ENCODE measurements around the gene CFAP69.

DNA sequence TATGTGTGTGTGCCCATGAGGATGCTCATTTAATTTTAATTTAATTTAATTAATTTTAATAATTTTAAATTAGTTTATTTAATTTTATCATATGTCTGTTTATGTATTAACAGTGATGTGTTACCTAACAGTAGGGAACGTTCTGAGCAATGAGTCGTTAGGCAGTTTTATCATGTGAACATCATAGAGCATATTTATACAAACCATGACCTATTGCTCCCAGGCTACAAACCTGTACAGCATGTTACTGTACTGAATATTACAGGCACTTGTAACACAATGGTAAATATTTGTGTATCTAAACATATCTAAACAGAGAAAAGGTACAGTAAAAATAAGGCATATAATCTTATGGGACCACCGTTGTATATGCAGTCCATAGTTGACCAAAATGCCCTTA, 13.7 kb upstream of the CFAP69 start:
- TF ChIP-seq, protein P1, sequence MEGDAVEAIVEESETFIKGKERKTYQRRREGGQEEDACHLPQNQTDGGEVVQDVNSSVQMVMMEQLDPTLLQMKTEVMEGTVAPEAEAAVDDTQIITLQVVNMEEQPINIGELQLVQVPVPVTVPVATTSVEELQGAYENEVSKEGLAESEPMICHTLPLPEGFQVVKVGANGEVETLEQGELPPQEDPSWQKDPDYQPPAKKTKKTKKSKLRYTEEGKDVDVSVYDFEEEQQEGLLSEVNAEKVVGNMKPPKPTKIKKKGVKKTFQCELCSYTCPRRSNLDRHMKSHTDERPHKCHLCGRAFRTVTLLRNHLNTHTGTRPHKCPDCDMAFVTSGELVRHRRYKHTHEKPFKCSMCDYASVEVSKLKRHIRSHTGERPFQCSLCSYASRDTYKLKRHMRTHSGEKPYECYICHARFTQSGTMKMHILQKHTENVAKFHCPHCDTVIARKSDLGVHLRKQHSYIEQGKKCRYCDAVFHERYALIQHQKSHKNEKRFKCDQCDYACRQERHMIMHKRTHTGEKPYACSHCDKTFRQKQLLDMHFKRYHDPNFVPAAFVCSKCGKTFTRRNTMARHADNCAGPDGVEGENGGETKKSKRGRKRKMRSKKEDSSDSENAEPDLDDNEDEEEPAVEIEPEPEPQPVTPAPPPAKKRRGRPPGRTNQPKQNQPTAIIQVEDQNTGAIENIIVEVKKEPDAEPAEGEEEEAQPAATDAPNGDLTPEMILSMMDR (IDR thresholded peaks at IDR 0.05; ENCODE audit: borderline replicate concordance, extremely low read depth, low read length, poor library complexity, severe bottlenecking): no peak
- no peak for TF ChIP-seq EZH2 (IDR thresholded peaks at IDR 0.05; ENCODE audit: borderline replicate concordance, low read depth, low read length, severe bottlenecking)
